Measurements from ENCODE around the gene WSCD1.

Gene WSCD1

GRCh38 chr17:6104956-6105648 is 34.9 kb downstream of the WSCD1 start:
- in situ Hi-C loops (cut with MboI; ENCODE audit: low sequenced_read_pairs), result no loop called here

- in situ Hi-C loops (cut with MboI; ENCODE audit: low sequenced_read_pairs), result no loop called here
These were observed 35.4 kb downstream of the WSCD1 start for GRCh38 chr17:6105649-6106007.

- in situ Hi-C loops (cut with MboI; ENCODE audit: low sequenced_read_pairs), result no loop called here
These were observed 36.0 kb downstream of the WSCD1 start for GRCh38 chr17:6106212-6106611.

GRCh38 chr17:6107791-6108190 is 37.6 kb downstream of the WSCD1 start:
- in situ Hi-C loops (cut with MboI; ENCODE audit: low sequenced_read_pairs), result no loop called here

- in situ Hi-C loops (cut with MboI; ENCODE audit: low sequenced_read_pairs), result no loop called here
These were observed 38.2 kb downstream of the WSCD1 start for GRCh38 chr17:6108382-6108781.

- in situ Hi-C loops (cut with MboI; ENCODE audit: low sequenced_read_pairs), result no loop called here
These were observed 38.8 kb downstream of the WSCD1 start for GRCh38 chr17:6108987-6109386.

GRCh38 chr17:6109536-6109935 is 39.4 kb downstream of the WSCD1 start:
- in situ Hi-C loops (cut with MboI; ENCODE audit: low sequenced_read_pairs), result no loop called here

GRCh38 chr17:6110088-6110487 is 39.9 kb downstream of the WSCD1 start:
- in situ Hi-C loops (cut with MboI; ENCODE audit: low sequenced_read_pairs), result no loop called here

- in situ Hi-C loops (cut with MboI; ENCODE audit: low sequenced_read_pairs), result no loop called here
These were observed 40.4 kb downstream of the WSCD1 start for GRCh38 chr17:6110592-6110991.

GRCh38 chr17:6120351-6120750 is 50.2 kb downstream of the WSCD1 start:
- in situ Hi-C loops (cut with MboI; ENCODE audit: low sequenced_read_pairs), result no loop called here

- in situ Hi-C loops (cut with MboI; ENCODE audit: low sequenced_read_pairs), result no loop called here
These were observed 54.7 kb downstream of the WSCD1 start for GRCh38 chr17:6124856-6125255.

GRCh38 chr17:6126768-6127167 is 56.6 kb downstream of the WSCD1 start:
- in situ Hi-C loops (cut with MboI; ENCODE audit: low sequenced_read_pairs), result no loop called here

GRCh38 chr17:6134721-6135120 is 64.5 kb downstream of the WSCD1 start:
- in situ Hi-C loops (cut with MboI; ENCODE audit: low sequenced_read_pairs), result no loop called here

- in situ Hi-C loops (cut with MboI; ENCODE audit: low sequenced_read_pairs), result no loop called here
These were observed 65.1 kb downstream of the WSCD1 start for GRCh38 chr17:6135236-6135635.

GRCh38 chr17:6135996-6136395 is 65.8 kb downstream of the WSCD1 start:
- in situ Hi-C loops (cut with MboI; ENCODE audit: low sequenced_read_pairs), result no loop called here

GRCh38 chr17:6137716-6138502 is 67.7 kb downstream of the WSCD1 start:
- in situ Hi-C loops (cut with MboI; ENCODE audit: low sequenced_read_pairs), result no loop called here

GRCh38 chr17:6138761-6139446 is 68.7 kb downstream of the WSCD1 start:
- in situ Hi-C loops (cut with MboI; ENCODE audit: low sequenced_read_pairs), result no loop called here

- in situ Hi-C loops (cut with MboI; ENCODE audit: low sequenced_read_pairs), result no loop called here
These were observed 69.3 kb downstream of the WSCD1 start for GRCh38 chr17:6139447-6139832.

- in situ Hi-C loops (cut with MboI; ENCODE audit: low sequenced_read_pairs), result no loop called here
These were observed 70.0 kb downstream of the WSCD1 start for GRCh38 chr17:6140188-6140587.

GRCh38 chr17:6140728-6141330 is 70.7 kb downstream of the WSCD1 start:
- in situ Hi-C loops (cut with MboI; ENCODE audit: low sequenced_read_pairs), result no loop called here

- in situ Hi-C loops (cut with MboI; ENCODE audit: low sequenced_read_pairs), result no loop called here
These were observed 72.5 kb downstream of the WSCD1 start for GRCh38 chr17:6142701-6143100.

GRCh38 chr17:6145946-6146345 is 75.8 kb downstream of the WSCD1 start:
- in situ Hi-C loops (cut with MboI; ENCODE audit: low sequenced_read_pairs), result no loop called here
